CD4-positive, alpha-beta T cell treated with Interleukin-17A for 4 hours (primary cell): ENCODE data around the gene CCL16.

ENCODE experiments used
- DNase-seq: peaks from one replicate; pipeline ENCODE4 v3.0.0-alpha.2; 2020; ENCODE audit warnings: mixed read lengths

The CCL16 gene

GRCh38 chr17:35934760-35935159, 46.5 kb downstream of the CCL16 start:
- DNase-seq = no peak

- DNase-seq = no peak
Observed at GRCh38 chr17:35932586-35932985, 48.7 kb downstream of the CCL16 start.

- no peak for DNase-seq
Observed at GRCh38 chr17:35931794-35932425, 49.4 kb downstream of the CCL16 start.

- DNase-seq = peak; percentile 78
Observed at GRCh38 chr17:35930211-35931065, 50.9 kb downstream of the CCL16 start, which contains the start of gene RDM1. Gene RDM1, minus strand, starts transcription at chr17:35930773. Its CDS starts 46 bp downstream, at chr17:35930727.

GRCh38 chr17:35927714-35928113, 53.6 kb downstream of the CCL16 start:
- no peak for DNase-seq
